Muscle layer of duodenum (tissue), 2 donors: ENCODE results near the gene EDA.

Experiments
- H3K27ac ChIP-seq: one replicate; pipeline ENCODE4 v1.7.0; 2013; ENCODE audit warnings: mild to moderate bottlenecking, low read length
- H3K27me3 ChIP-seq: one replicate; pipeline ENCODE4 v1.7.0; 2013; ENCODE audit warnings: low read depth, mild to moderate bottlenecking, control low read depth, low read length
- H3K36me3 ChIP-seq, 2 donors: one replicate each; pipeline ENCODE4 v1.7.0; 2013; ENCODE audit warnings: low read length in 2 of 2, control low read depth in 1 of 2, mild to moderate bottlenecking in 1 of 2; ENCODE audit not compliant: insufficient read depth in 2 of 2, control insufficient read depth in 1 of 2
- H3K4me1 ChIP-seq, 2 donors: one replicate each; pipeline ENCODE4 v1.7.0; 2013; ENCODE audit warnings: low read length in 2 of 2, mild to moderate bottlenecking in 2 of 2, control low read depth in 1 of 2, moderate library complexity in 1 of 2; ENCODE audit not compliant: insufficient read depth in 2 of 2, control insufficient read depth in 1 of 2
- H3K4me3 ChIP-seq, 2 donors: one replicate each; pipeline ENCODE4 v1.7.0; 2013; ENCODE audit warnings: low read length in 2 of 2, low read depth in 1 of 2, mild to moderate bottlenecking in 1 of 2
- H3K9me3 ChIP-seq, 2 donors: one replicate each; pipeline ENCODE4 v1.7.0; 2013; ENCODE audit warnings: low read length in 2 of 2, control low read depth in 1 of 2, mild to moderate bottlenecking in 1 of 2; ENCODE audit not compliant: control insufficient read depth in 1 of 2
- donor health status: healthy.

The EDA gene

GRCh38 chrX:70001708-70002341 lies 385.9 kb downstream of the EDA start:
- Histone ChIP-seq H3K27me3 (no peaks in the 10 kb centered on the region), H3K27ac (no peak overlapping the region)

DNA sequence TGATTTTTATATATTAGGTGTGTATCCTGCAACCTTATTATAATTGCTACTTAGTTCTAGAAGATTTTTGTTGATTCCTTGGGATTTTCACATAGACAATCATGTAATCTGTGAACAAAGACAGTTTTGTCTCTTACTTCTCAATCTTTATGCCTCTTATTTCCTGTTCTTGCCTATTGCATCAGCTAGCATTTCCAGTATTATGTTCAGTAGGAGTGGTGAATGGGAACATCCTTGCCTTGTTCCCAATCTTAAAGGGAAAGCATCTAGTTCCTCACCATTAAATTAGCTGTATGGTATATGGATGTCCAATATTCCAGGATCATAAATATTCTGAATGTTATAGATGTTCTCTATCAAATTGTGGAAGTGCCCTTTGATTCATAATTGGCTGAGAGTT lies 392.0 kb downstream of the EDA start:
- Histone ChIP-seq H3K27ac (no peak overlapping the region), H3K36me3 (no peaks in the 10 kb centered on the region), H3K4me3 (no peak overlapping the region), H3K4me1 (peaks cover 0 to 2% of the 10 kb centered on the region in 2 donors), H3K9me3 (no peaks in the 10 kb centered on the region), H3K27me3 (no peaks in the 10 kb centered on the region)

More at GRCh38 chrX:70001708-70002341, 385.9 kb downstream of the EDA start:
- no peak overlapping the region for H3K4me3 ChIP-seq
- H3K36me3 ChIP-seq, result no peaks in the 10 kb centered on the region
- H3K9me3 ChIP-seq, result no peaks in the 10 kb centered on the region
- H3K4me1 ChIP-seq, result no peaks in the 10 kb centered on the region

DNA sequence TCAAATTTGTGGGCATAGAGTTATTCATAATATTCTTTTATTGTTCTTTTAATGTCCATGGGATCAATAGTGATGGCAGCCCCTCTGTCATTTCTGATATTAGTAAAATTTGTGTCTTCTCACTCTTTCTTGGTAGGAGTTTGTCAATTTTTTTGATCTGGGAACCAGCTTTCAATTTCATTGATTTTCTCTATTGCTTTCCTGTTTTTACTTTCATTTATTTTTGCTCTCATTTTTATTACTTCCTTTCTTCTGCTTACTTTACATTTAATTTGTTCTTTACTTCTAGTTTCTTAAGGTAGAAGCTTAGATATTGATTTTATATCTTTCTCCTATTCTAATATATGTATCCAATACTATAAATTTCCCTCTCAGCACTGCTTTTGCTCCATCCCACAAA lies 393.1 kb downstream of the EDA start:
- H3K4me1 ChIP-seq, result peaks cover 0 to 3% of the 10 kb centered on the region in 2 donors
- H3K9me3 ChIP-seq, result no peaks in the 10 kb centered on the region
- H3K27me3 ChIP-seq, result no peaks in the 10 kb centered on the region
- no peak overlapping the region for H3K27ac ChIP-seq
- no peak overlapping the region for H3K4me3 ChIP-seq
- no peaks in the 10 kb centered on the region for H3K36me3 ChIP-seq

GRCh38 chrX:70009970-70010369 lies 394.1 kb downstream of the EDA start:
- Histone ChIP-seq H3K9me3 (no peaks in the 10 kb centered on the region), H3K36me3 (no peaks in the 10 kb centered on the region), H3K4me1 (peaks cover 0 to 3% of the 10 kb centered on the region in 2 donors), H3K4me3 (no peak overlapping the region), H3K27me3 (no peaks in the 10 kb centered on the region), H3K27ac (no peak overlapping the region)

DNA sequence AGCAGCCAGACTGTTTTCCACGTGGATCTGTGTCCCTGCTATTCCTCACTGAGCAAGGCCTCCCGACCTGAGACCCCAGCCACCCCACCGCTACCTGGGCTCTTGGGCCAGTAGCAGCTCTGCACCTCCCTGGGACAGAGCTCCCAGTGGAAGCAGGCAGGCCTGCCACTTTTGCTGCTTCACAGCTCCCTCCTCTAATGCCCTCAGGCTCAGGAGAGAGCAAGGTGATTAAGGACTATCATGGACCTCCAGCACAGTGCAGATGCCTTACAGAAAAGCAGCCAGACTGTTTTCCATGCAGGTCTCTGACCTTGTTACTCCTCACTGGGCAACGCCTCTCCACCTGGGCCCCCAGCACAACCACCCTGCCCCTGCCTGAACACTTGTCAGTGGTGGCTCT lies 396.8 kb downstream of the EDA start:
- Histone ChIP-seq H3K36me3 (no peaks in the 10 kb centered on the region), H3K27me3 (no peaks in the 10 kb centered on the region), H3K4me3 (no peak overlapping the region), H3K9me3 (no peaks in the 10 kb centered on the region), H3K27ac (no peak overlapping the region), H3K4me1 (peaks cover 0 to 3% of the 10 kb centered on the region in 2 donors)

- no peaks in the 10 kb centered on the region for H3K27me3 ChIP-seq
- no peaks in the 10 kb centered on the region for H3K9me3 ChIP-seq
- H3K36me3 ChIP-seq, result no peaks in the 10 kb centered on the region
- H3K4me1 ChIP-seq, result peaks cover 0 to 3% of the 10 kb centered on the region in 2 donors
- no peak overlapping the region for H3K27ac ChIP-seq
- H3K4me3 ChIP-seq, result no peak overlapping the region
Measured at GRCh38 chrX:70013466-70014381, 397.8 kb downstream of the EDA start.

DNA sequence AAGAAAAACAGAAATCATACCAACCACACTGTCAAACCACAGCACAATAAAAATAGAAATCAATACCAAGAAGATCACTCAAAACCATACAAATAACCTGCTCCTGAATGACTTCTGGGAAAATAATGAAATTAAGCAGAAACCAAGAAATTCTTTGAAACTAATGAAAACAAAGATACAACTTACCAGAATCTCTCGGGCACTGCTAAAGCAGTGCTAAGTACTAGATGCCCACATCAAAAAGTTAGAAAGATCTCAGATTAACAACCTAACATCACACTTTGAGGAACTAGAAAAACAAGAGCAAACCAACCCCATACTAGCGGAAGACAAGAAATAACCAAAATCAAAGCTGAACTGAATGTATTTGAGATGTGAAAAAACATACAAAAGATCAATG lies 400.6 kb downstream of the EDA start:
- no peaks in the 10 kb centered on the region for H3K27me3 ChIP-seq
- H3K4me1 ChIP-seq, result peaks cover 0 to 3% of the 10 kb centered on the region in 2 donors
- no peak overlapping the region for H3K4me3 ChIP-seq
- H3K36me3 ChIP-seq, result no peaks in the 10 kb centered on the region
- no peak overlapping the region for H3K27ac ChIP-seq
- no peaks in the 10 kb centered on the region for H3K9me3 ChIP-seq

- no peaks in the 10 kb centered on the region for H3K9me3 ChIP-seq
- no peaks in the 10 kb centered on the region for H3K36me3 ChIP-seq
- no peaks in the 10 kb centered on the region for H3K27me3 ChIP-seq
- no peak overlapping the region for H3K27ac ChIP-seq
- no peak overlapping the region for H3K4me3 ChIP-seq
- peaks cover 0 to 4% of the 10 kb centered on the region in 2 donors for H3K4me1 ChIP-seq
Measured at GRCh38 chrX:70022616-70023015, 406.7 kb downstream of the EDA start.

DNA sequence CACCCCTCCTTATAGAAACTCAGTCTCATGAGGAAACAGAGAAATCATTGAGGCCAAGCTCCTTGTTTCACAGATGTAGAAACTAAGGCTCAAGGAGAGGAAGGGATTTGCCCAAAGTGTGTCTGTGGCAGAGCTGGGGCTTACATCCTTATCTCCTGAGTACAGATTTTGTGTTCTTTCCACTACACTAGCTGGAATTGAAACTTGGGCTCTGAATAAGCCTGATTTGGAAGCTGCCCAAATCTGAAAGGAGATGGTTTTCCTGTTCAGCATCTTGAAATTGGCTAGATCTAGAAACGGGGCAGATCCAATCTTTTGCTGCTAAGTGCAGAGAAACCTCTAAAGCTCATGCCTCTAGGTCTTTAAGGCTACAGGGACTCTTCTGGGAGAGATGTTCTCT lies 409.6 kb downstream of the EDA start:
- H3K4me1 ChIP-seq, result peaks cover 0 to 4% of the 10 kb centered on the region in 2 donors
- H3K4me3 ChIP-seq, result no peak overlapping the region
- no peak overlapping the region for H3K27ac ChIP-seq
- H3K27me3 ChIP-seq, result no peaks in the 10 kb centered on the region
- no peaks in the 10 kb centered on the region for H3K36me3 ChIP-seq
- no peaks in the 10 kb centered on the region for H3K9me3 ChIP-seq

- H3K27me3 ChIP-seq, result no peaks in the 10 kb centered on the region
- no peaks in the 10 kb centered on the region for H3K36me3 ChIP-seq
- H3K27ac ChIP-seq, result no peak overlapping the region
- no peaks in the 10 kb centered on the region for H3K9me3 ChIP-seq
- H3K4me1 ChIP-seq, result peaks cover 0 to 4% of the 10 kb centered on the region in 2 donors
- no peak overlapping the region for H3K4me3 ChIP-seq
Measured at GRCh38 chrX:70026112-70026850, 410.4 kb downstream of the EDA start.

DNA sequence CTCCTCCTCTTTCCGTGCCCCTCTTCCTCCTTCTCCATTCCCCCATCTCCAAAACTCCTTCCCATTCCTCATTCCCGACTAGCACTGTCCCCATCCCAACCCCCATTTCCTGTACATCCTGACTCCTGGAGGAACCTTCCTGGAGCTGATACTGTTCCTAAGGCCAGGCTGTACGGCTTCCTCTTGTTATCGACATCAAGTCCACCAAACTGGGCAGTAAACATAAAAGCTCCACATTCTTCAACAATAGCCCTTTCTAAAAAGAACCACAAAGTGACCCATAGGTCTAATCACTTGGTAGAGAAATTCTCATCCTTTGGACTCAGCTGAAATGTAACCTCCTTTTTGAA lies 410.9 kb downstream of the EDA start:
- Histone ChIP-seq H3K4me3 (no peak overlapping the region), H3K4me1 (peaks cover 0 to 4% of the 10 kb centered on the region in 2 donors), H3K27ac (no peak overlapping the region), H3K36me3 (no peaks in the 10 kb centered on the region), H3K27me3 (no peaks in the 10 kb centered on the region), H3K9me3 (no peaks in the 10 kb centered on the region)
